Neutrophil (primary cell): ENCODE measurements around the gene LGALS9.

Source experiments
- H3K27ac ChIP-seq: fragments of 200-600 bp; sonication (generic); 2 replicates; pipeline ENCODE4 v1.5.1; 2016; ENCODE audit warnings: mild to moderate bottlenecking, moderate library complexity
- H3K27me3 ChIP-seq: fragments of 200-600 bp; sonication (generic); 2 replicates; pipeline ENCODE4 v1.6.0; 2016; ENCODE audit warnings: mild to moderate bottlenecking
- H3K36me3 ChIP-seq: fragments of 200-600 bp; sonication (generic); 2 replicates; pipeline ENCODE4 v1.5.1; 2017
- H3K4me1 ChIP-seq, 2 experiments: fragments of 200-600 bp in 1 of 2; sonication (generic) in 1 of 2; 1 replicate in 1 of 2; 2 replicates in 1 of 2; pipeline versions ENCODE4 v1.5.1 to v1.6.1; 2013 to 2016; ENCODE audit warnings: low read depth in 1 of 2, low read length in 1 of 2, mild to moderate bottlenecking in 1 of 2, moderate library complexity in 1 of 2; ENCODE audit not compliant: control insufficient read depth in 1 of 2, insufficient read depth in 1 of 2
- H3K4me3 ChIP-seq, 2 experiments: fragments of 200-600 bp in 1 of 2; sonication (generic) in 1 of 2; 1 replicate in 1 of 2; 2 replicates in 1 of 2; pipeline ENCODE4 v1.5.1; 2013 to 2016; ENCODE audit warnings: low read depth in 1 of 2, low read length in 1 of 2, mild to moderate bottlenecking in 1 of 2, moderate library complexity in 1 of 2
- H3K9me3 ChIP-seq: fragments of 200-600 bp; sonication (generic); 2 replicates; pipeline ENCODE4 v1.5.1; 2016
- TF ChIP-seq, protein P1 (sequence below): fragments of 200-600 bp; sonication (generic); IDR thresholded peaks from 2 replicates; pipeline ENCODE4 v1.5.1; 2016; ENCODE audit warnings: antibody characterized with exemption

LGALS9 gene

GRCh38 chr17:27588354-27588753 is 42.6 kb upstream of the LGALS9 start:
- Histone ChIP-seq H3K27me3 (no peaks in the 10 kb centered on the region), H3K4me3 (no peak overlapping the region), H3K9me3 (no peaks in the 10 kb centered on the region), H3K27ac (no peak overlapping the region), H3K4me1 (no peaks in the 10 kb centered on the region), H3K36me3 (peaks cover 85% of the 10 kb centered on the region)
- TF ChIP-seq, protein P1, sequence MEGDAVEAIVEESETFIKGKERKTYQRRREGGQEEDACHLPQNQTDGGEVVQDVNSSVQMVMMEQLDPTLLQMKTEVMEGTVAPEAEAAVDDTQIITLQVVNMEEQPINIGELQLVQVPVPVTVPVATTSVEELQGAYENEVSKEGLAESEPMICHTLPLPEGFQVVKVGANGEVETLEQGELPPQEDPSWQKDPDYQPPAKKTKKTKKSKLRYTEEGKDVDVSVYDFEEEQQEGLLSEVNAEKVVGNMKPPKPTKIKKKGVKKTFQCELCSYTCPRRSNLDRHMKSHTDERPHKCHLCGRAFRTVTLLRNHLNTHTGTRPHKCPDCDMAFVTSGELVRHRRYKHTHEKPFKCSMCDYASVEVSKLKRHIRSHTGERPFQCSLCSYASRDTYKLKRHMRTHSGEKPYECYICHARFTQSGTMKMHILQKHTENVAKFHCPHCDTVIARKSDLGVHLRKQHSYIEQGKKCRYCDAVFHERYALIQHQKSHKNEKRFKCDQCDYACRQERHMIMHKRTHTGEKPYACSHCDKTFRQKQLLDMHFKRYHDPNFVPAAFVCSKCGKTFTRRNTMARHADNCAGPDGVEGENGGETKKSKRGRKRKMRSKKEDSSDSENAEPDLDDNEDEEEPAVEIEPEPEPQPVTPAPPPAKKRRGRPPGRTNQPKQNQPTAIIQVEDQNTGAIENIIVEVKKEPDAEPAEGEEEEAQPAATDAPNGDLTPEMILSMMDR = no peak

- no peak overlapping the region for H3K27ac ChIP-seq
- H3K36me3 ChIP-seq = peaks cover 88% of the 10 kb centered on the region
- no peaks in the 10 kb centered on the region for H3K4me1 ChIP-seq
- no peak overlapping the region for H3K4me3 ChIP-seq
- H3K9me3 ChIP-seq = no peaks in the 10 kb centered on the region
- TF ChIP-seq, protein P1 = no peak
- no peaks in the 10 kb centered on the region for H3K27me3 ChIP-seq
Observed at GRCh38 chr17:27590864-27591263, 40.1 kb upstream of the LGALS9 start.

- Histone ChIP-seq H3K36me3 (peaks cover 90% of the 10 kb centered on the region), H3K4me3 (no peak overlapping the region), H3K4me1 (no peaks in the 10 kb centered on the region), H3K27ac (no peak overlapping the region), H3K9me3 (no peaks in the 10 kb centered on the region), H3K27me3 (no peaks in the 10 kb centered on the region)
- TF ChIP-seq, protein P1 = no peak
Observed at GRCh38 chr17:27591986-27592385, 39.0 kb upstream of the LGALS9 start.

DNA sequence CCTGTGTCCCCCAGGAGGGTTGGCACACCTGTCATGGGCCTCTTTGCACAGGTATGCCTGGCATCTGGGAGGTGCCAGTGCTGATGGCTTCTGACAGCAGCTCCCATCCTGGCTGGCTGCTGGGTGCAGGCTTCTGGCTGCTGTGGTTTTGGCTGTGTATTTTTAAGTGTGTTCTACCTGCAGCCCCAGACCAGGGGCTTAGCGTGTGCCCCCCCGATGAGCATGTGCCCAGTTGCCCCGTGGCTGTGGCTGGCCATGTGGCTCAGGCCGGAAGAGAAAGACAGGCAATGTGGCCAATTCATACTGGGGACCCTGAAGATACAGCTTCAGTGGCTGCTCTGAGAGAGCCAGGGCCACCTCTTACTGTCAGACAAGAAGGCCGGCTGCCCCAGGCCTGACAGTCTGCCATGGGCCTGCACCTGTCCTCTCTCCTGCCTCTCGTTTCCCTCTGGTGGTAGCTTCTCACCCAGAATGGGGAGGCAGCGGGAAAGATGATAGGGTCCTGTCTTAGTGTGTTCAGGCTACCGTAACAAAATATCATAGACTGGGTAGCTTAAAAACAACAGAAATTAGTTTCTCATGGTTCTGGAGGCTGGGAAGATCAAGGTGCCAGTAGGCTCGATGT is 37.6 kb upstream of the LGALS9 start:
- Histone ChIP-seq H3K9me3 (no peaks in the 10 kb centered on the region), H3K4me1 (no peaks in the 10 kb centered on the region), H3K27ac (no peak overlapping the region), H3K27me3 (no peaks in the 10 kb centered on the region), H3K36me3 (peaks cover 91% of the 10 kb centered on the region), H3K4me3 (no peak overlapping the region)
- TF ChIP-seq, protein P1 = no peak

GRCh38 chr17:27593857-27594255 is 37.1 kb upstream of the LGALS9 start:
- Histone ChIP-seq H3K27me3 (no peaks in the 10 kb centered on the region), H3K4me1 (no peaks in the 10 kb centered on the region), H3K9me3 (no peaks in the 10 kb centered on the region), H3K4me3 (no peak overlapping the region), H3K36me3 (peaks cover 91% of the 10 kb centered on the region), H3K27ac (no peak overlapping the region)
- TF ChIP-seq, protein P1 = no peak
